ENCODE measurements around the gene TFR2.

Gene TFR2

GRCh38 chr7:100577507-100577906, 63.8 kb downstream of the TFR2 start:
- TF ChIP-seq EZH2phosphoT487 (IDR thresholded peaks at IDR 0.05; ENCODE audit: borderline replicate concordance): no peak
- TF ChIP-seq CTCF (conservative IDR thresholded peaks at IDR 0.05; ENCODE audit: low read length): no peak
- H3K79me2 ChIP-seq (ENCODE audit: insufficient read depth, low read length): peaks cover 26% of the 10 kb centered on the region
- no peaks in the 10 kb centered on the region for H3K9me2 ChIP-seq (replicated peaks; ENCODE audit: low read depth, low read length)
- no peaks in the 10 kb centered on the region for H3K27me3 ChIP-seq (ENCODE audit: insufficient read depth, low read length, poor library complexity, severe bottlenecking)
- no peak overlapping the region for H3K4me3 ChIP-seq (ENCODE audit: low read length, poor library complexity, severe bottlenecking)
- H3K36me3 ChIP-seq (ENCODE audit: insufficient read depth, low read length): peaks cover 74% of the 10 kb centered on the region; the same call in 1 of the 2 replicates
- H3F3A ChIP-seq (ENCODE audit: low read depth): no peaks in the 10 kb centered on the region
- H3K4me2 ChIP-seq (ENCODE audit: low read depth, low read length, poor library complexity, severe bottlenecking): no peak overlapping the region
- no peak overlapping the region for H3K9ac ChIP-seq (ENCODE audit: low read depth, low read length, poor library complexity, severe bottlenecking)
- H3K4me1 ChIP-seq (ENCODE audit: insufficient read depth, low read length, poor library complexity, severe bottlenecking): peaks cover 4% of the 10 kb centered on the region
- H3K9me3 ChIP-seq (ENCODE audit: insufficient read depth, low read depth, low read length): no peaks in the 10 kb centered on the region
- peaks cover 17% of the 10 kb centered on the region for H4K20me1 ChIP-seq (ENCODE audit: insufficient read depth, low read length, poor library complexity, severe bottlenecking)
- no peak overlapping the region for H2AFZ ChIP-seq (ENCODE audit: low read length)

GRCh38 chr7:100577103-100577502, 64.2 kb downstream of the TFR2 start:
- peaks cover 3% of the 10 kb centered on the region for H3K4me1 ChIP-seq (ENCODE audit: insufficient read depth, low read length, poor library complexity, severe bottlenecking)
- H3F3A ChIP-seq (ENCODE audit: low read depth): no peaks in the 10 kb centered on the region
- peaks cover 74% of the 10 kb centered on the region; the same call in 1 of the 2 replicates for H3K36me3 ChIP-seq (ENCODE audit: insufficient read depth, low read length)
- no peaks in the 10 kb centered on the region for H3K9me3 ChIP-seq (ENCODE audit: insufficient read depth, low read depth, low read length)
- peaks cover 22% of the 10 kb centered on the region for H3K79me2 ChIP-seq (ENCODE audit: insufficient read depth, low read length)
- peaks cover 13% of the 10 kb centered on the region for H4K20me1 ChIP-seq (ENCODE audit: insufficient read depth, low read length, poor library complexity, severe bottlenecking)
- H3K27me3 ChIP-seq (ENCODE audit: insufficient read depth, low read length, poor library complexity, severe bottlenecking): no peaks in the 10 kb centered on the region
- no peak for TF ChIP-seq EZH2phosphoT487 (IDR thresholded peaks at IDR 0.05; ENCODE audit: borderline replicate concordance)
- TF ChIP-seq CTCF (conservative IDR thresholded peaks at IDR 0.05; ENCODE audit: low read length): no peak
- H3K9ac ChIP-seq (ENCODE audit: low read depth, low read length, poor library complexity, severe bottlenecking): no peak overlapping the region
- no peaks in the 10 kb centered on the region for H3K9me2 ChIP-seq (replicated peaks; ENCODE audit: low read depth, low read length)
- no peak overlapping the region for H3K4me3 ChIP-seq (ENCODE audit: low read length, poor library complexity, severe bottlenecking)
- H3K4me2 ChIP-seq (ENCODE audit: low read depth, low read length, poor library complexity, severe bottlenecking): no peak overlapping the region
- H2AFZ ChIP-seq (ENCODE audit: low read length): no peak overlapping the region

GRCh38 chr7:100576384-100576993, 64.9 kb downstream of the TFR2 start:
- H3K9me2 ChIP-seq (replicated peaks; ENCODE audit: low read depth, low read length): no peaks in the 10 kb centered on the region
- no peaks in the 10 kb centered on the region for H3K9me3 ChIP-seq (ENCODE audit: insufficient read depth, low read depth, low read length)
- H2AFZ ChIP-seq (ENCODE audit: low read length): no peak overlapping the region
- no peak overlapping the region for H3K4me3 ChIP-seq (ENCODE audit: low read length, poor library complexity, severe bottlenecking)
- H4K20me1 ChIP-seq (ENCODE audit: insufficient read depth, low read length, poor library complexity, severe bottlenecking): peaks cover 7% of the 10 kb centered on the region
- peaks cover 16% of the 10 kb centered on the region; the same call in 1 of the 2 replicates for H3K79me2 ChIP-seq (ENCODE audit: insufficient read depth, low read length)
- H3K4me2 ChIP-seq (ENCODE audit: low read depth, low read length, poor library complexity, severe bottlenecking): no peak overlapping the region
- no peak overlapping the region for H3K9ac ChIP-seq (ENCODE audit: low read depth, low read length, poor library complexity, severe bottlenecking)
- no peaks in the 10 kb centered on the region for H3K27me3 ChIP-seq (ENCODE audit: insufficient read depth, low read length, poor library complexity, severe bottlenecking)
- TF ChIP-seq CTCF (conservative IDR thresholded peaks at IDR 0.05; ENCODE audit: low read length) (no peak), EZH2phosphoT487 (IDR thresholded peaks at IDR 0.05; ENCODE audit: borderline replicate concordance) (no peak)
- peaks cover 68% of the 10 kb centered on the region; the same call in 1 of the 2 replicates for H3K36me3 ChIP-seq (ENCODE audit: insufficient read depth, low read length)
- no peaks in the 10 kb centered on the region for H3F3A ChIP-seq (ENCODE audit: low read depth)
- peaks cover 3% of the 10 kb centered on the region for H3K4me1 ChIP-seq (ENCODE audit: insufficient read depth, low read length, poor library complexity, severe bottlenecking)
